ENCODE measurements around the gene DNAJC17. TPM values are rescaled to one million over a fixed set of nuclear protein-coding genes. Genes with fewer than 3 reads are reported as not detected.

Gene DNAJC17
- total RNA-seq, 1 donor from 2014 or later, result 38.1 TPM

DNA sequence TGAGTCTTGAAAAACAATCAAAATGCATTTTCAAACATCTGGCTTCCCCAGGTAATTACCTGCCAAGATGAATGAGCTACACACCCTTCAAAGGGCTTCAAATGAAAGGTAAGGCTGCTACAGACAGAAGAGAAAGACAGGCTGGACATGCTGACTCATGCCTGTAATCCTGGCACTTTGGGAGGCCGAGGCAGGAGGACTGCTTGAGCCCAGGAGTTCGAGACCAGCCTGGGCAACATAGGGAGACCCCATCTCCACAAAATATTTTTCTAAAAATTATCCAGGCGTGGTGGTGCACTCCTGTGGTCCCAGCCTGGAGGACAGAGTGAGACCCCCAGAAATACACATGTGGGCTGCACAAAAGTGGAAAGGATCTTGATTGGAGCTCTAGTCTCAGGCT lies 14.9 kb downstream of the DNAJC17 start:
- Mint-ChIP-seq H3K36me3 (ENCODE audit: unreplicated experiment) (peaks cover 4% of the 10 kb centered on the region), H3K27ac (ENCODE audit: unreplicated experiment) (peak overlapping the region; percentile 34), H3K27me3 (ENCODE audit: unreplicated experiment) (no peaks in the 10 kb centered on the region), H3K4me1 (ENCODE audit: unreplicated experiment) (peaks cover 28% of the 10 kb centered on the region), H3K4me3 (ENCODE audit: unreplicated experiment) (no peak overlapping the region), H3K9me3 (ENCODE audit: unreplicated experiment) (no peaks in the 10 kb centered on the region)
- TF ChIP-seq, protein P1, sequence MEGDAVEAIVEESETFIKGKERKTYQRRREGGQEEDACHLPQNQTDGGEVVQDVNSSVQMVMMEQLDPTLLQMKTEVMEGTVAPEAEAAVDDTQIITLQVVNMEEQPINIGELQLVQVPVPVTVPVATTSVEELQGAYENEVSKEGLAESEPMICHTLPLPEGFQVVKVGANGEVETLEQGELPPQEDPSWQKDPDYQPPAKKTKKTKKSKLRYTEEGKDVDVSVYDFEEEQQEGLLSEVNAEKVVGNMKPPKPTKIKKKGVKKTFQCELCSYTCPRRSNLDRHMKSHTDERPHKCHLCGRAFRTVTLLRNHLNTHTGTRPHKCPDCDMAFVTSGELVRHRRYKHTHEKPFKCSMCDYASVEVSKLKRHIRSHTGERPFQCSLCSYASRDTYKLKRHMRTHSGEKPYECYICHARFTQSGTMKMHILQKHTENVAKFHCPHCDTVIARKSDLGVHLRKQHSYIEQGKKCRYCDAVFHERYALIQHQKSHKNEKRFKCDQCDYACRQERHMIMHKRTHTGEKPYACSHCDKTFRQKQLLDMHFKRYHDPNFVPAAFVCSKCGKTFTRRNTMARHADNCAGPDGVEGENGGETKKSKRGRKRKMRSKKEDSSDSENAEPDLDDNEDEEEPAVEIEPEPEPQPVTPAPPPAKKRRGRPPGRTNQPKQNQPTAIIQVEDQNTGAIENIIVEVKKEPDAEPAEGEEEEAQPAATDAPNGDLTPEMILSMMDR (IDR thresholded peaks at IDR 0.05), result no peak
- DNase-seq (ENCODE audit: extremely low spot score, unreplicated experiment), result no peak

DNA sequence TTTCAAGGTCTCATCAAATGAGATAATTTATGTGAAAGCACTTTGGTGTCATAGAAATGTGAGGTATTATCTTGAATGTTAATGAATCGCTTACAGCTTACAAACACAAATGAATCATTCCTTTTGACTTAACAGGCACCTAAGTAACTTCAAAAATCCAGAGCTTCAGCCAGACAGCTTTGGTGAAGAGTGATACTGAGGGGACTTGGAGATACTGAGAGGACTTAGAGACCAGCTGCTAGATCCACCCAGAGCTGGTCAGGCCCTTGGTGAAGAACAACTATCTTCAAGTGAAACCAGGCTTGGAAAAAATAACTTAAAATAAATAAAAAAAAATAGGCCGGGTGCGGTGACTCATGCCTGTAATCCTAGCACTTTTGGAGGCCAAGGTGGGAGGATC lies 16.6 kb downstream of the DNAJC17 start:
- Mint-ChIP-seq H3K36me3 (ENCODE audit: unreplicated experiment) (peaks cover 4% of the 10 kb centered on the region), H3K27me3 (ENCODE audit: unreplicated experiment) (no peaks in the 10 kb centered on the region), H3K9me3 (ENCODE audit: unreplicated experiment) (no peaks in the 10 kb centered on the region), H3K27ac (ENCODE audit: unreplicated experiment) (no peak overlapping the region), H3K4me1 (ENCODE audit: unreplicated experiment) (peaks cover 40% of the 10 kb centered on the region), H3K4me3 (ENCODE audit: unreplicated experiment) (no peak overlapping the region)
- DNase-seq (ENCODE audit: extremely low spot score, unreplicated experiment), result no peak
- TF ChIP-seq, protein P1 (IDR thresholded peaks at IDR 0.05), result no peak

DNA sequence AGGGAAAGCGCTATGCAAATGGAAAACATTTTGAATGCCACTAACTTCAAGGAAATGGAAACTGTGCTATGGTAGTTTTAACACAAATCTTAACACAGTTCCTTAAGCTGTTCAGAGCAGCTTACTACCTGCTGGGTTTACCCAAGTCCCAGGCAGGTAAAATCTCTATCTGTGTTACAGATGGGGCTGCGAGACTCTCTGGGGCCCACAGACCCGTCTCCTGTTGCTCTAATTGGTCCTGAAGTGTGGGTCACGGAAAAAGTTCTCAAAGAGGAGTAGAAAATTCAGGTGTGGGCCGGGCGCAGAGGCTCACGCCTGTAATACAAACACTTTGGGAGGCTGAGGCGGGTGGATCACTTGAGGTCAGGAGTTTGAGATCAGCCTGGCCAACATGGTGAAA lies 17.3 kb downstream of the DNAJC17 start:
- peaks cover 37% of the 10 kb centered on the region for H3K4me1 Mint-ChIP-seq (ENCODE audit: unreplicated experiment)
- no peak overlapping the region for H3K27ac Mint-ChIP-seq (ENCODE audit: unreplicated experiment)
- no peaks in the 10 kb centered on the region for H3K9me3 Mint-ChIP-seq (ENCODE audit: unreplicated experiment)
- no peak for DNase-seq (ENCODE audit: extremely low spot score, unreplicated experiment)
- no peaks in the 10 kb centered on the region for H3K27me3 Mint-ChIP-seq (ENCODE audit: unreplicated experiment)
- H3K4me3 Mint-ChIP-seq (ENCODE audit: unreplicated experiment), result no peak overlapping the region
- peaks cover 4% of the 10 kb centered on the region for H3K36me3 Mint-ChIP-seq (ENCODE audit: unreplicated experiment)
- TF ChIP-seq, protein P1 (IDR thresholded peaks at IDR 0.05), result no peak

DNA sequence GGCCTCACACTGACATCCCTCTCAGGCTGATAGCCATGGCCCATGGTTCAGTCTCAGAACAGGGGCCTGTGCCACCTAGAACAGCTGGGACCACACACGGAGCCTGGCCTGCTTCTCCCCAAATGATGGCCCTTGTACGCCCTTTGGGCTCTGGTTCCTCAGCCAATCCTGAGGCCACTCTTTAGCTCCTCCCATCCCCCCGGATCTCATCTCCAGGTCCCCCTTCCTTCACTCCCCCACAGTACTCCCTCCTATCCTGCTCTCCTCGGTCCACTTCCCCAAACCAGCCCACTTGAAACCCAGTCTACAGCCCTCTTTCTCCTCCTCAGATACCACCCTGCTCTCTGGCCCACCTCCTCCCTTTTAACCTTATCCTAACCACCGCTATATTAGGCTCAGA lies 18.2 kb downstream of the DNAJC17 start:
- TF ChIP-seq, protein P1 (IDR thresholded peaks at IDR 0.05), result no peak
- Mint-ChIP-seq H3K4me1 (ENCODE audit: unreplicated experiment) (peaks cover 37% of the 10 kb centered on the region), H3K27me3 (ENCODE audit: unreplicated experiment) (no peaks in the 10 kb centered on the region), H3K27ac (ENCODE audit: unreplicated experiment) (no peak overlapping the region), H3K4me3 (ENCODE audit: unreplicated experiment) (no peak overlapping the region), H3K9me3 (ENCODE audit: unreplicated experiment) (no peaks in the 10 kb centered on the region), H3K36me3 (ENCODE audit: unreplicated experiment) (peaks cover 6% of the 10 kb centered on the region)
- DNase-seq (ENCODE audit: extremely low spot score, unreplicated experiment), result no peak

DNA sequence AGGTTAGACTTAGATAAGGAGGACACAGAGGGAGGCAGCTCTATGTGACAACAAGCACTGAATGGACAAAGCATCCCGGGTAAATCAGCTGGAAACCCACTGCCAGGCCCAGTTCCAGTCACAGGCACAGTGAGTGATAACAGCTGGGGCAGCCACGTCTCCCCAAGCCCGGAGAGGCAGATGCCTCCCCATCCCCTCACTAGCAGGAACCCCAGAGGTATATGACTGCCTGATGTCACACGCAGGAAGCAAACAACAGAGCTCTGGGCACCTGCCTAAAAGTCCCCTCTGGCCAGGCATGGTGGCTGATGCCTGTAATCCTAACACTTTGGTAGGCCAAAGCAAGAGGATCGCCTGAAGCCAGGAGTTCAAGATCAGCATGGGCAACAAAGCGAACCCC lies 19.3 kb downstream of the DNAJC17 start:
- no peak overlapping the region for H3K4me3 Mint-ChIP-seq (ENCODE audit: unreplicated experiment)
- TF ChIP-seq, protein P1 (IDR thresholded peaks at IDR 0.05), result no peak
- peak overlapping the region; percentile 73 for H3K27ac Mint-ChIP-seq (ENCODE audit: unreplicated experiment)
- peaks cover 28% of the 10 kb centered on the region for H3K4me1 Mint-ChIP-seq (ENCODE audit: unreplicated experiment)
- no peaks in the 10 kb centered on the region for H3K27me3 Mint-ChIP-seq (ENCODE audit: unreplicated experiment)
- peaks cover 7% of the 10 kb centered on the region for H3K36me3 Mint-ChIP-seq (ENCODE audit: unreplicated experiment)
- DNase-seq (ENCODE audit: extremely low spot score, unreplicated experiment), result no peak
- no peaks in the 10 kb centered on the region for H3K9me3 Mint-ChIP-seq (ENCODE audit: unreplicated experiment)
